ENCODE data around the gene SPRED2.
"Not testable (repeated sequence)": the region's sequence is repeated elsewhere in the genome, so short reads cannot be mapped to it uniquely, and the experiment has no call there.

The SPRED2 gene

DNA sequence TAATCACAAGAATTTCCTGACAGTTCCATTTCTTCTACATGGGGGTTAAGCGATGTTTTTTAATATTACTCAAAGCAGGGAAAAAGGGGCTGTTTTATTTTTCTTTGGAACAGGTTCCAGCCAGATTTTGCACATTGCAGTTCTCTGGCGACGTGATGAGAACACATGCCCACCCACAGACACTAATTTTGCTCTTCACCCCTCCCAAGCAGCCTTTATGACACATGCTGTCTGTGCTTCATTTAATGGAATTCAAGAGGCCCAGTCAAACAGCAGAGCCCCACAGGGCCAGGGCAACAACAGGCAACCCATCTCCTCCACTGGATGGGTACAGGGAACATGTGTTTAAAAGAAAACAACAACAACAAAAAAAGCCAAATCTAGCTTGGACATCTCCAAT is 70.8 kb downstream of the SPRED2 start:
- no peak for DNase-seq

DNA sequence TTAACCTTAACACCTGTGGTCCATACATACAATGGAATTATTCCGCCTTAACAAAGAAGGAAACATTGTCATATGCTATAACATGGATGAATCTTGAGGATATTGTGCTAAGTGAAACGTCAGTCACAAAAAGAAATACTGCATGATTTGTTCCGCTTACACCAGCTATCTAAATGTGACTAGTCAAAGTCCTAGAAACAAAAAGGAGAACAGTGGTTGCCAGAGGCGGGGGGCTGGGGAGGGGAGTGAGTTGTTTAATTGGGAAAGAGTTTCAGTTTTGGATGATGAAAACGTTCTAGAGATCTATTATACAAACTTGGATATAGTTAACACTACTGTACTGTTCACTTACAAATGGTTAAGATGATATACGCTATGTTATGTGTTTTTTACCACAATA is 72.0 kb downstream of the SPRED2 start:
- no peak for DNase-seq

- no peak for DNase-seq
Measured at GRCh38 chr2:65358678-65359400, 73.6 kb downstream of the SPRED2 start.

DNA sequence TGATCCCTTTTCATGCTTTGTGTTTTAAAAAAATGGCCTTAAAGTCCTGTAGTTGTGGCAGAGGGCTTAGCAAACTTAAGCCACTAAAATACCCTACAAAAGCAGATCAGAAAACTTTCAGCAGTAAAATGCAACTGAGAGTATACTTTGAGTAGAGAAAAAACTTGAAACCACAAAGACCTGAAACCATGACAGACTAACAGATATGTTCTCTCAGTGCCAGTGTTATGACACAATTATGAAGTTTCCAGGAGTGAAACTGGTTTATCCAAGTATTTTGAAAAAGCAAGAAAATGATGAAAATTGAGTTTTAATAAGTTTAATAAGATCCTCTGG is 74.5 kb downstream of the SPRED2 start:
- DNase-seq: no peak

GRCh38 chr2:65357095-65357958 is 75.1 kb downstream of the SPRED2 start:
- DNase-seq: no peak

DNA sequence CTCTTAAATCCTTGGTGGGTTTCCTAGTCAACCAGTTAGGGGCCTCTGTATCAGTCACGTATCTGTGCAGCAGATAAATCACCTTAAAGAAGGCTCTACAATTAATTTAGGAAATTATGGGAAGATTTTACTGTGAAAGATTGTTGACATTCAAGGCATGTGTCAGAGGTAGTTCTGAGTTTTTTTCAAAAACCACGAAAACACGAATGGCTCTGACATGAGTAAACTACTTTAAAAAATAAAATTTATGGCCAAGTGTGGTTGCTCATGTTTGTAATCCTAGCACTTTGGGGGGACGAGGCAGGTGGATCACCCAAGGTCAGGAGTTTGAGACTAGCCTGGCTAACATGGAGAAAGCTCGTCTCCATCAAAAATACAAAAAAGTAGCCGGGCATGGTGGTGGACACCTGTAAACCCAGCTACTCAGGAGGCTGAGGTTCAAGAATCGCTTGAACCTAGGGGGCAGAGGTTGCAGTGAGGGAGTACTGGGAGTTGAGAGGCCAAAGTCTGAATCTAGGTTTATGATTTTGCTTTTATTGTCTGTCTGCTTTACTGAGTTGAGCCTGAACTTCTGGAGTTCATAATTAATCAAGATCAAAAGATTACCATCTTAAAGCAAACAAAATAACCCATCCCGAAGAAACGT is 77.1 kb downstream of the SPRED2 start:
- no peak for DNase-seq

DNA sequence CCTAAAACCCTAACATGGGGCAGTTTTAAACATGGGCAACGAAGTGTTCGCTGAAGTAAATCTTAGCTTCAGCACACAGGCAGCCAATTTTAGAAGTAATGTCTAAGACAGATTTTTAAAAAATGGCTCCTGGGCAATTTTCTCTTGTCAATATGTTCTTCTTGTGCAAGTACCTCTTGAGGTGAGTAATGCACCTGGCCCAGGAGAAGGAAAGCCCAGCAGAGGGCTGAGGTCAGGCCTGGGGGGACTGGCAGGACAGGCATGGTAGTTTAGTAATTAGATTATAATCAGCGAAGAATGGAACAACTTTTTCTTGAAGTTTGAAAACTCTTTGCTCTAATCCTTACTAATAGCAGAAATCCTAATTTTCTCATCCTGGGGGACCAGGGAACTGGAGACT is 77.6 kb downstream of the SPRED2 start:
- no peak for DNase-seq

GRCh38 chr2:65353927-65354326 is 78.5 kb downstream of the SPRED2 start:
- DNase-seq: no peak

DNA sequence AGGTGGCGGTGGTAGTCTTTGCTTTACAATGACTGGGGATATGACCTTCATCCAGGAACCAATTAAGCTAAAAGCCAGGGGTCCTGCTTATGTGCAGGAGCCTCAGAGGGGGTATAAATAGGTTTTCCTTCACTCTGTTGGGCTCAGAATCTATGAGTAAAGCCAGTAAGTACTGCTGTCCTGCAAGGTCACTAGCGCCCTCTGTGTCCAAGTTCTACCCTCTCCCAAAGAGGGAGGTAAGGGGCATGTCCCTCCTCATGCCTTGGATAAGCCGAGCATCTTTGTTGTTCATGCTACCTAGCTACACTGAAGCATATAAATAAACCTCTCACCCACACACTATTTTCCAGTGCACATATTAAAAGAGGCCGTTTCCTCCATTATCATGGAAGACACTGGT is 79.4 kb downstream of the SPRED2 start:
- no peak for DNase-seq

GRCh38 chr2:65351948-65352595 is 80.3 kb downstream of the SPRED2 start:
- DNase-seq: no peak

DNA sequence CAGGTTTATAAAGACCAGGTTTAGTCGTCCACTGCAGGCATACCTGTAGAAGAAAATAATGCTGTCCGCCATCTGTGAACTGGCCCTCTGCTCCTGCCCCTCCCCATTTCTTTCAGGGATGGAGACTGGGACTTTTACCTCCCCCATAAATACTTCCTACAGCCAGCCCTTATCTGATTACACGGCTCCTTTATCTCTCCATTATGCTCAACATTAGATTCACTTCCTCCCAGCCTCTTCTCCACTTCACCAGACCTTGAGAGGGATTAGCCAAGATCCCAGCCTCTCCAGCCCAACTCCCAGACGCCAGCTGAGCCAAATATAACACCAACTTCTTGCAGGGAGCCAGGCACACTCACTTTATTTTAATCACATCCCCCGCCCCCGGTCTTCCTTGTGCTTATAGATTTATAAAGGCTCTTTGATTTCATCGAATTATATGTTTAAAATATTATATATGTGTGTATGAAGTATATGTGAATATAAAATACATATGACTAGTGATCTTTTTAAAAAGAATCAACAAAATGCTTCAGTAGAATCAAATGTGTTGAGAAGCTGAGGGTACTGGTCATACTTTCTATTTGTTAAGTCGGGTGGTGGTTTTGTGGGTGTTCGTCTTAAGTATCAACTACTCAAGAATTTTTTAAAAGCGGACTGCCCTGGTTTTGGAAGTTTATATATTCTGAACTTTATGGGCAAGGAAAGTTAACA is 81.0 kb downstream of the SPRED2 start:
- DNase-seq: no peak

GRCh38 chr2:65350651-65351056 is 81.7 kb downstream of the SPRED2 start:
- no peak for DNase-seq

DNA sequence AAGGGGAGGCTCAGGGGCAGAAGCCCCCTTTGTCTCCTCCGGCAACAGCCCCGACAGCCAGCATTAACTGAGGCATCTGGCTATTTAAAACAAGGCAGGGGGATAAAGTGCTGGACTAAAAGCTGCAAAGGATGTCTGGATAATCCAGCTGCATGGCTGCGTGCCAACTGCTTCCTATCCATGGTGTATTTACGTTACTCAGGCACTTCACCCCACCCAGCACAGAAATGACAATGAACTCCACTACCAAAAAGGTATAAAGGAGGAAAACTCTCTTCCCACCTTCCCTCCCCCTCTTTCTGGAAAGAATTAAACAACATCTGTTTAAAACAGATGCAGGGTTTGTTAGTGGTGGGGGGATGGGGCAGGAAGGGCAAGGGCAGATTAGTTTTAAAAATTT is 82.5 kb downstream of the SPRED2 start:
- DNase-seq: no peak

DNA sequence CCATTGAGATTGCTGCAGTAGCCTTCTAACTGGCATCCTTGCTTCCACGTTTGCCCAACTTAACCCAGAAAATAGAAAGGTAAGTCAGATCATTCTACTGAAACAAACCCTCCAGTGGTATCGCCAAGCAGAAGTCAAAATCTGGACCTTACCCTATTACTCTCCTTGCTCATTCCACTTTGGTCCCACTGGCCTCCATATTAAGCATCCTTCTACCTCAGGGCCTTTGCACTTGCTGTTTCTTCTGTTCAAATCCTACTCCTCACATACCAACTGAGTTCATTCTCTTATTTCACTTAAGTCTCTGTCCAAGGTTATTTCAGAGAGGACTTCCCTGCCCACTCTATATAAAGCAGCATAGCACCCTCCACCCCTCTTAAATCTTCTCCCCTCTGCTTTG is 84.5 kb downstream of the SPRED2 start:
- DNase-seq: no peak

DNA sequence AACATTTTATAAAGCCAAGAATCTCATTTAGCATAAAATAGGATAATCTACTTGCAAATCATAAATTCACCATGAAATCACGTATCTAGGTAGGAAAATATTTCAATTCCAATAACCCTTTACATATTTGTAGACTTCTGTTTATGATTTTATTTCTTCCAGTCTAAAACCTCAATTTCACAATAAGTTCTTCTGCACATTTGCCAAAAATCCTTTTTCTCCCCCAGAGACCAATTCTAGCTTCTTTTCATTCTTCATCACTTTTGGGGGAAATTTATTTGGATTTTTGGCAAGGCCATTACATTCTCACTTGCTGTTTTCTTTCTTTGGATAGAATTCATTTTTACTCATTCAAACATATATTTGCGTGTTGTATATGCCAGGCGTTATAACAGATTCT is 86.8 kb downstream of the SPRED2 start:
- no peak for DNase-seq

- no peak for DNase-seq
Measured at GRCh38 chr2:65344689-65345088, 87.7 kb downstream of the SPRED2 start.

GRCh38 chr2:65344182-65344581 is 88.2 kb downstream of the SPRED2 start:
- DNase-seq: no peak

DNA sequence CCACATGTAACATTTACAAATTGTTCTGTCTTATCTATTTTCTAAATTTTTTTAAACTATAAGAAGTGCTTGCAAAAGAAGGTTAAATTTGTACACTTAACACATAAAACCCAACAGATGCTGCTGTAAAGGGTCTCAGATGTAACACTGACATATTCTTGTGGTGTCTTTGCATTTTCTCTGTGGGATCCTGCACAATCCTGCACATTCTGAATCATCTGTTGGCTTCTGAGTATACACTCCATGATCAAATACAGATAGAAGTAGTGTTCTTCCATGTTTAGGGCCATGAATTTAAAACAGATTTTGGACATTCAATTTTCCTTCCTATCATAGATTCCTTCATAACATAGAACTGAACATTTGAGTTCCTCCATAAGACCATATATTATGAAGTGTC is 89.0 kb downstream of the SPRED2 start:
- no peak for DNase-seq

GRCh38 chr2:65340898-65341681 is 91.3 kb downstream of the SPRED2 start:
- DNase-seq: no peak

GRCh38 chr2:65339648-65340047 is 92.8 kb downstream of the SPRED2 start:
- no peak for DNase-seq

DNA sequence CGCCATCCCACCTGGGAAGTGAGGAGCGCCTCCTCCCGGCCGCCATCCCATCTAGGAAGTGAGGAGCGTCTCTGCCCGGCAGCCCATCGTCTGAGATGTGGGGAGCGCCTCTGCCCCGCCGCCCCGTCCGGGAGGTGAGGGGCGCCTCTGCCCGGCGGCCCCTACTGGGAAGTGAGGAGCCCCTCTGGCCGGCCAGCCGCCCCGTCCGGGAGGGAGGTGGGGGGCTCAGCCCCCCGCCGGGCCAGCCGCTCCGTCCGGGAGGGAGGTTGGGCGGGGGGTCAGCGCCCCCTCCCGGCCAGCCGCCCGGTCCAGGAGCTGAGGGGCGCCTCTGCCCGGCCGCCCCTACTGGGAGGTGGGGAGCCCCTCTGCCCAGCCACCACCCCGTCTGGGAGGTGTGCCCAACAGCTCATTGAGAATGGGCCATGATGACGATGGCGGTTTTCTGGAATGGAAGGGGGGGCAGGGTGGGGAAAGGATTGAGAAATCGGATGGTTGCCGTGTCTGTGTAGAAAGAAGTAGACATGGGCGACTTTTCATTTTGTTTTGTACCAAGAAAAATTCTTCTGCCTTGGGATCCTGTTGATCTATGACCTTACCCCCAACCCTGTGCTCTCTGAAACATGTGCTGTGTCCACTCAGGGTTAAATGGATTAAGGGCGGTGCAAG is 93.4 kb downstream of the SPRED2 start:
- not testable (repeated sequence) for DNase-seq

Data from CD4-positive, alpha-beta T cell treated with Interleukin-17A for 4 hours (primary cell).